G401.6 (cell line): ENCODE results near the gene CDC5L.

Experiments used
- FAIRE-seq: peaks from 2 replicates; lab custom pipeline; 2012; peaks lifted over from hg19 to GRCh38; lab: Jason Lieb, UNC

Gene CDC5L

DNA sequence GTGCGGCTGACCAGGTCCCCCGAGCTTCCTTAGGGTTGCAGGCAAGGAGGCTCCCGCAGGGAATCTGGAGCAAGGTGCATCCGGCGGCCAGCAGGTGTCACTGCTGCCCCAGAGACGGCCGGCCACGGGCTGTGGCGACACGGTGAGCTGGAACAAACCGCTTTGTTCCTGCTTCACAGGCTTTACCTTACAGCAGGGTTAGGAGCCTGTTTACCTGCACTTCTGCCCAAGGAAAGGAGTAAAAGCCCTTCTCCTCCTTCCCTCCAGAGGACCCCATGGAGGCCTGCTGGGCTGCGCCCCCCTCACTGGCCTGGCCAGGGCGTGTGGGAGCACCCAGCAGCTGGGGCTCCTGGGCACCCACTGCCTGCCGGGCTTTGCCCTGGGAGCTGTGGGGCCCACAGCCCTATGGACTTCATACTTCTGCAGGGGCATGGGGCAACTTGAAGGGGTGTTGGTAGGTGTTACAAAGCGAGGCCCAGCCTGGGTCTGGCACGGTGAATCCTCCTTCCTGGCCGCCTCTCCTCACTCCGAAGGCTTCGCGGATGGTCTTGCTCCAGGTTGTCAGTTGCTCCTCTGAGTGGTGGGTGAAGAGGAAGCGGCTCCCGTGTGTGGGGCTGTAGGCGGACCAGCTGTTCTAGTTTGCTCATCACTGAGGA is 88.4 kb downstream of the CDC5L start:
- no peak for FAIRE-seq

DNA sequence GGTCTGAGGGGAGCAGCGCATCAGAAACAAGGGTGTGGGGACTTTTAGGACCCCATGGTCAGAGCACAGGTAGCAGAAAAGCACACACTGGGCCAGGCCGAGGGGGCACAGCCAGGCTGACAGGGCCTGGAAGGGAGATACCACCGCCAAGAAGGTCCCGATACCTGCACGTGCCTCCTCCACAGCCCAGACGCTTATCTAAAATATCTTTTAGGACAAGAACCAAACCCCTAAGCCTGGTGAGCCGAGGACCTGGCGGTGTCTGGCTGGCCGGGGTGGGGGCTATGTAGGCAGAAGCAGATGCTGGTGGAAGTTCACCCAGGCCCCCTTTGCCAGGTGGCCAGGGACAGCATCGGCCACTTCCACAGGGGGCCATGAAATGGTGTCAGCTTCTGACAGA is 89.3 kb downstream of the CDC5L start:
- no peak for FAIRE-seq

DNA sequence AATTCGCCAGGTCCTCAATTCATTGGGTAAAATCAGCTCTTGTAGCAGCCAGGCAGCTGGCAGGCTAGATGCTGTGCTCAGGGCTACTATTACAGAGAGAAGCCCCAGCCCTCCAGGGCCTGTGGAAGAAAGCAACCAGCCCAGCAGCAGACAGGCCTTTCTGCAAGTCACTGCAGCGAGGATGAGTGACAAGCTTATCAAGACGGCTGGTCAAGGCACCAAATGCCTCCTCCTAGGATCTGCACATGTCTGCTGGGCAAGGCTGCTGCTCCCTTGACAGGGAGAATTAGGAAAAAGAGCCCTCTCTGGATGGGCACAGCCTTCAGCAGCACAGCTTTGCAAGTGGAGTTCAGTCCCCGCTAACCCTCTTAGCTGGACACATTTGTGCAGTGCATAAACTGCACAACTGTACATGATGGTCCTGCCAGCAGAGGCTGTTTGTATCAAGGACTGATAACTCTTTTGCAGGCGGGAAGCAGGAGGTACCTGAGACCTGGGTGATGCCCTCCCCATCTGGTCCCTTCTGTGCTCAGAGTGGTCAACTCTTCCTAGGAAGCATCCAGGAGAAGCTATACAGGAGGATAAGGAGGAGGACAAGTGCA is 89.9 kb downstream of the CDC5L start:
- no peak for FAIRE-seq

DNA sequence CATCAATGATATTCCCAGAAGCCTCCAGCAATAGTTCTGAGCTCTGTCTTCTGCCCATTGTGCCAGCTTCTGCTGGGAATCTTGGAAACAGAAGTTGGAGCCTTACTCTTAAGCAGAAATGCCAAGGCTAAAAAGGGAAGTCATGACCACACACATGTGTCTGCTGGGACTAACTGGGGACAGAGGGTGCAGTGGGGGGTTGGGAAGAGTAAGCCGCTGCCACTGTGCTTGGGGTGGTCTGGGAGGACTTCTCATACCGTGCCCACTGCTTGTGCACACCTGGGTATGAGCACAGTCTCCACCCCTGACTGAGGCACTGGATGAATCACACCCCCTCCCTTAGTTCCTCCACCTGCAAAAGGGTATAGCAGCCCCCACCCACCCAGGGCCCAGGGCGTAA is 90.7 kb downstream of the CDC5L start:
- no peak for FAIRE-seq

DNA sequence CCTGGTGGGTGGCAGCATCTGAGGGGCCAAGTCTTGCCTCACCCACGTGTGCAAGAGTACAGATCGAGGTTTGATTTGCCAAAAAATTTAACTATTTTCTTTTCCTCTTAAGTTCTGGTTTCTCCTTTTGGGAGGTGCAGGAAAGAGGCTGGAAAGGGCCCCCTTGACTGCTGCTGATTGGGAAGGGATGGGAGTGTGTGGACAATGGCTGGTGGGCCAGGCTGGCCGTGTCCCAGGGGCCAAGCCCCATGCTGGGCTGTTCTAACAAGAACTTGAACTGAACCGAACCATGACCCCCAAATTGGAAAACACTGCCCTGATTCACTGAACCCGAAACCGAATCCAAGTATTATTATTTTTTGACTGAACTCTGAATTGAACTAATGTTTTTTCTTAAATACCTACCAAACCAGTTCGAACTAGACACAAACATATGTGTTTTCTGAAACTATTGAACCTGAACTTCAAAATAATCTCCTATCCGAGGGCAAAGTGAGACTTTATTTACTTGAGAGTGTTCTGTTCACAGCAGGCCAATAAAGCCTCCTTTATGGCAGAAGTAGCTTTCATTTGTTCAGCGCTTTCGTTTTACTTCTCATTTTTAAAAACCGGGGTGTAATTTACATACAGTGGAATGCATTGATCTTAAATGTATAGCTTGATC is 91.2 kb downstream of the CDC5L start:
- no peak for FAIRE-seq

DNA sequence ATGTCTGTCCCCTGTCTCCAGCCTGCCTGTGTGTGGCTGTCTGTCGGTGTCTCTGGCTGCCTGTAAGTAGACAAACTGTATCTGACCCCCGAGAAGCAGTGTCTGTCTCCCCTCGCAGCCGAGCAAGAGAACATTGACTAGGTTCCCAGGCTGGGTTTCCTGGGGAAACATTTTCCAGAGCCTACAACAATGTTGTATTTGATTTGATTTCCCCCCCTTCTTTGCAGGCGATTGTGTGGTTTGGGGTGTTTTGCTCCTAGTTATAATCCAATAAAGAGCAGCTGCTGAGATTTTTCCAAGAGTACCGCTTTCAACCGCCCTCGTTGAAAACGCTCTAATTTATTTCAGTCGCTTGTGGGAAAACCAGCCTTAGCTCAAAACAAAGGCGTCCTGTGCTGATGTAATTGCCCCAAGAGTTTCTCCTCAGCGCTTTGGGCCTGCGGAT is 92.6 kb downstream of the CDC5L start:
- FAIRE-seq: no peak

DNA sequence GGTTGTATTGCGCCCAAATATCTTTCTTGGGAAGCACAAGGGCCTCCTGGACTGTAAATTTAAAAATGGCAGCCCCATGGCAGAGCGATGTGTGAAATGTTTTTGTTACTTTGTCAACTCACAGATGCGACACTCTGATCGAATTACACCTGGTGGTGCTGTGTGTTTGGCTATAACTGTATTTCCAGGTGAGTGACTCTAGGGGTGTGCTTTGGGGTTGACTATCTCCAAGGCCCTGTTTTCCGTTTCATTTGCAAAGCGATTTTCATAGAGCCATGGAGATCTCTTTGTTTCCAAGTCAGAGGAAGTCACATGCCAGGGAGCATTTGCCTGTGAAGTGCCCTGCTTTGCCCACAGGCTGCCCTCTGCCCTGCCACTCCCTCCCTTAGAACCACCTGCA is 93.5 kb downstream of the CDC5L start:
- no peak for FAIRE-seq

DNA sequence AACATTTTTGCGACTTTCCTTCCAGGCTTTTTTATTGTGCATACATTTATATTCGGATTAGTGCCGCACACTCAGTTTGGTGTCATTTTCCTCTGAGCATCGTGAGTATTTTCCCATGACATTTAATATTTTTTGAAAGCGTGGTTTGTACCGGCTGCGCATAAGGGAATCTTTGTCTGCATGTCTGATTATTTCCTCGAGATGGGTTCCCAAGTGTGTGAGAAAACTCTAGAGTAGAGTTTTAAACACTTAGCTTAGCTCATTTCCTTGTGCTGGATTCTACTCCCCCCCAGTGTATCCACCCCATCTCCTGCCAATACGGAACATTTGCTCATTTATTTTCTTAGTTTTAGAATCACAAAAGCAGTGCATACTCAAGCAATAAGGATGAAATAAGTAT is 94.3 kb downstream of the CDC5L start:
- no peak for FAIRE-seq

DNA sequence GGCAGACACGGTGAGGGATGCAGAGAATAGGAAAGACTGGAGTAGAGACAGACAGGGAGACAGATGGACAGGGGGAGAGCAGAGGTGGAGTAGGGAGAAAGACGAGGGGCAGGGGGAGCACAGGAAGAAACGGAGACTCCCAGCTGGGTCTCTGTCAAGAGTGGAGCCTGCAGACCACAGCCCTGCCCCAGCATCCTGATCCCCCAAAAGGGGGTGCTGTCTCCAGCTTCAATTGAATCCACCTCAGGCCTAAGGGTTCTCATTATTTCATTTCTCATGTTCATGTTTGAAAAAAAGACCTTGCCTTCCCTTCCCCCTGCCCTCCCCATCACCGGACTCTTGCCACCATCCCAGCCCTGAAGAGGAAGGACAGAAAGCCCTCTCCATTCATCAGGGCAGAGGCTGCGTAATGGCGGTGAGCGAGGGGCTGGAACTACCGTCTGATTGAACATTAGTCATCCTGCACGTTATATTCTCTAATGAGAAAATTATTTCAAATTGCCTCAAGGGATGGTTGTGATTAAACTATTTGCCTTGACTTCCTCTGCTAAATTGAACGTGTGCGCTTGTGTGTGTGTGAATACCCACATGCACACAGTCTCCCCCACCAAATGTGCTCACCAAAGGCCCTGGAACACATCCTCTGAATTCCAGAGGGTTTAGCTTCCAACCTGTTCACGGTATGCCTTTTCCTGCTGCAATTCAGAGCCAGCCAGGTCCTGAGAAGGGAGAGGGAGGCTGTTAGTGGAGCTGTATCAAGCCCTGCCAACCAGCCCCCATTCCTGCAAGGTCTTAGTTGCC is 98.3 kb downstream of the CDC5L start:
- FAIRE-seq: no peak

DNA sequence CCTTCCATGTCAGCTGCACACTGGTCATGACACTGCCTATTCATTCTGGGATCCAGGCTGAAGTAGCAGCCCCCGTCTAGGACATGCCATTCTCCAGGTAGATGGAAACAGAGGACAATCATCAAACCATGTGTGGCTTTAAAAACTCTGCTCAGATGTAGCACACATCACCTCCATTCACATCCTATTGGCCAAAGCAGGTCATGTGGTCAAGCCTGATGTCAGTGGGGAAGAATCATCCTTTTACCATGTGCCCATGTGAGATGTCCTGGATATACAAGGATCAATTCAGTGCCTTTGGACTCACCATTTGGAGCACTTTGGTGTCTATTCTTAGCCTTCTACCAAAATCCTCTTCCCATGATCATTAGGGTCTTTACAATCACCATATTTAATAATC is 99.5 kb downstream of the CDC5L start:
- FAIRE-seq: no peak

DNA sequence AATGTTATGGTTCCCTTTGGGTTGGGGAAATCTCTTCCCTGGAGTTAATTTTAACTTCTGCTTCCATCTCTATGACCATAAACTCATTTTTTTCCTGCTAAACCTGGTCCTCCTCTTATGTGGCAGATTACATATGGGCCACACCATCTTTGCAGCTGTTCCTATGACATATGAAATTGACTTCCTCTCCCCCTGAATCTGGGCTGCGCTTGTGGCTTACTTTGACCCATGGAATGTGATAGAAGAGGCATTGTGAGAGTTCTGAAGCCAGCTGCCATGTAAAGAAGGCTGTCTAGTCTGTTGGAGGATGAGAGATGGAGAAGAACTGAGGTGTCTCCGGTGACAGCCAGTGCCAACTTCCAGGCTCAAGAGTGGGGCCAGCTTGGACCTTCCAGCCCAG is 100.1 kb downstream of the CDC5L start:
- no peak for FAIRE-seq

DNA sequence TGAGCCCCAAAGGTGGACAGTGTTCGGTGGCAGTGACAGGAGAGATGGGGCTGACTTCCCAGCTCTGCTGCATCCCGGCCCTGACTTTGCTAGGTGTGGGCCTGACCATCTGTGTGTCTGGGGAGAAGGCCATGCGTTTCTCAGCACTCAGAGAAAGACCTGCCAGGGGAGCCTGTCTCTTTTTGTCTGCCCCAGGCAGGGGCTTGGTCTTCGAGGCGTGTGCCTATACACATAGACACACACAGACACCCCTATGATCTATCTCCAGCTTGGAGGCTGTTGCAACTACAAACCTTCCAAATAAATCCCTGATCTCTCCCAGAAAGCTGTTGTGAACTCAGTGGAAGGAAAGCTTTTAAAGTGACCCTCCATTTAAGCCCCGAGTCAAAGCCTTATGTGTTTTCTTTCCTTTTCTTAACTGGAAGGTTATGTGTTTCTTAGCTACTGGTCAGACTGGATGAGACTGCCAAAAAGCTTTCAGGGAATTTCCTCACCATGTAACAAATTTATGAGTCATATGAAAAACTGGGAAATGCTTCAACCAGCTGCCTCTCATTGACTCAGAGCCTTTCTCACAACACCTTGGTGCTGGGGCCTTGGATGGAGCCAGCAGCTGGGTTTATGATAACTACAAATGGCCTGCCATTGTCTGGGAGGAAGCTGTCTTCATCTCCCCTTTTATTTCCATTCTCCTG is 102.6 kb downstream of the CDC5L start:
- no peak for FAIRE-seq

DNA sequence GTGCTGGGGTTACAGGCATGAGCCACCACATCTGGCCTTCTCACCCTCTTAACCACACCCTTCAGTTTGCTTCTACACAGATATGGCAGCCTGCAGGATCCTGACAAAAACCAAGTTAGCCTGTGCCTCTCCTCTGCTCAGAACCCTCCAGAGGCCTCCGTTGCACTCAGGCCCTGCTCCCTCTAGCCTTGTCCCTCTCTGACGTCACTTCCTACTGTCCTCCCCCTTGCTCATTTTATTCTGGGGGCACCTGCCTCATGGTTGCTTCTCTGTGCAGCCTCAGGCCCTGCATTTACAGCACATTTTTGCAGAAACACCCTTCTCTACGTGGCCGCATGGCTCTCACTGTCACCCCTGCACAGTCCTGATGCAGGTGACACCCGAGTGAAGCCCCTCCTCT is 105.6 kb downstream of the CDC5L start:
- FAIRE-seq: no peak

DNA sequence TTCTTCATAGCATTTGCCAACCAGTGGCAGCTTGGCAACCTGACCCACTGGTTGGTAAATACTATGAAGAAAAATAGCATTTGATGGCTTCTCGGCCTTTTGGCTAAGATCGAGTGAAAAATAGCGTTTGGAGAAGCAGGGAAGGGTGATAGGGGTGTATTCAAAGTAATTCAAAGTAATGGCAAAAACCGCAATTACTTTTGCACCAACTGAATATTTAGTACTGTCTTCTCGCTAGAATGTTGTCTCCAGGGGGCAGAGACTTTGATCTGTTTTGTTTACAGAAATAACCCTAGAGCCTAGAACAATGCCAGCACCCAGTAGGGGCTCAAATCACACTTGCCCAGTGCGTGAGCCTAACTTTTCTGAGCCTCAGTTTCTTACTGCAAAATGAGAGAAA is 106.1 kb downstream of the CDC5L start:
- no peak for FAIRE-seq

DNA sequence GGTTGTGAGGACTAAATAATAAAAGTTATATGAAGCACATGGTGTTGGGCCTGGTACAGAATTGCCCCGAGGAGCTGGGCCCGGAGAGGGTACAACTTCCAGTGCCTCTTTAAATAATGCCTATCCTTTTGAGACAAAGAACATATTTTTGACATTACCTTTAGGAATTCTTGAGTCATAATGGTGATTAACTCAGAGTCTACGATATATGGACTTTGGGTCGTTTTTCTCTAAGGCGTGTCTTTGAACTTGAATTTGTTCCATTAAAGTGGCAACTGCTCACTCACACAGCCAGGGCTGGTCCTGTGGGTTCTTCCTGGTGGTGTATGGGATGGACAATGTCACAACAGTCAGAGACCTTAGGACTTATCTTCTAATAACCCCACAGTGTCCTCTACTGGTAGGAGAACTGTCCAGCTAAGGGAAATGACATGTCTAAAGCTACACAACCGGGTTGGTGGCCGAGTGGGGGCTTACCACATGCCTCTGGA is 106.5 kb downstream of the CDC5L start:
- no peak for FAIRE-seq

DNA sequence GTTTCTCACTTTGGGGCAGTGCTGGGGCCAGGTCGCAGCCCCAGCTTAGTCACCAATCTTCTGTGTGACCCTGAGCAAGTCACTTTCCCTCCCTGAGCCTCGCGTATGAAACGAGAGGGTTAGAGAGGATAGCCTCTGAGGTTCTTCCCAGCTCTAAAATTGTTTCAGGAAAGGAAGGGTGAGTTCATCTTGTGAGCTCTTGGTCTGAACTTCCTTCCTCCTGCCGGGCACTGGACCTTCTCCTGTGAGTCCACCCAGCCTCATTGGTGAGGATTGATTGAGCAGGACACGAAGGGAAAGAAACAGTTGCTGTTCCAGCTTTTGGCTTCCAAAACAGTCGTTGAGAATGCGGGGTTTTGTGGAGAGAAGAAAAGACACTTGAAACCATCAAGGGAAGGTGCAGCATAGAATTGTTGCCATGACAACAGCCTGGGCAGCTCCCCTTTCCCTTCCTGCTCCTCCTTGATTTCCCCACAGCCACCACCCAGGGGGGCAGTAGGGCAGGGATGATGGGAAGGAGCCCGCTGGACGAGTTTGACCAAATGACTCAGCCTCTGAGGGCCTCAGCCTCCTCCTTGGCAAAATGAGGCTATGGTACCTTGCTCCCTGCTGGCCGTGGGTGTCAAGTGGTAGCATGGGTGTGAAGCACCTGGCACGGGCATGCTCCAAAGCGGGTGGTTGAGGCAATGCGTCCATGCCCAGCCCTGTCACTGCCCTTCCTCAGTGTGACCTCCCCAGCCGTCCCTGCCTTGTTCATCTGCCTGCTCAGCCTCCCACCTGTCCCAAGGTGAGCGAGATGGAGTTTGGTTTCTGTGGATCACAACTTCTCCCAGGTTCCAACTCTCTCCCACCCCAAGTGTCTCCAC is 107.8 kb downstream of the CDC5L start:
- no peak for FAIRE-seq

DNA sequence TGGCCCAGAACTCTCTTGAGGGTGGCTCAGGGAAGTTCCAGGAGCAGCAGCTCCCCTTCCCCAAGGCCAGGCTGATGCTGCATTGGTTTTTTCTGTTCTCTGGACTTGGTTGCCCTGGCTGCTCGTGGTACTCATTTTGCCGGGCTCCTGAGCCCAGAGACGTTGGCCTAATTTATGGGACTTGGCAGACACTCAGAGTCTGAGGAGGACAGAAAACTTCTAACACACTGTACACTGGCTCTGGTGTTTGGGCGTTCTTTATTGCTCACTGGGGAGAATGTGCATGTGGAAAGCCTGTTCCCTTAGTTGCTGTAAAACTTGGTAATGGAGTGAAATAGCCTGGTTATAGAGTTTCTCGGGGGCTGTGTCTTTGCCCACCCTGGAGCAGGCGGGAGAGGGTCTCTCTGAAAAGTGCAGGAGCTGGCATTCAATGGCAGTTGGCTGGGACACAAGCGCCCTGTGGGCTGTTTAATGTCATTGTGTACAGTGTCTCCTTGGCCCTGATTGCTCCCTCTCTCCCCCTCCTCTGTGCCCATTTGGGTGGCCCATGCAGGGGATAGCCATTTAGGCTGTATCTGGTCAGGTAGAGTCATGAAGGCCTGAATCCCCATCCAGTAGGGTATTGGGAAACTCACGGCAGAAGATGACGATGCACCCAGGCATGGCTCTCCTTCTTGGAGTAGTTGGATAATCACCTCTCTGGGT is 109.3 kb downstream of the CDC5L start:
- FAIRE-seq: no peak

DNA sequence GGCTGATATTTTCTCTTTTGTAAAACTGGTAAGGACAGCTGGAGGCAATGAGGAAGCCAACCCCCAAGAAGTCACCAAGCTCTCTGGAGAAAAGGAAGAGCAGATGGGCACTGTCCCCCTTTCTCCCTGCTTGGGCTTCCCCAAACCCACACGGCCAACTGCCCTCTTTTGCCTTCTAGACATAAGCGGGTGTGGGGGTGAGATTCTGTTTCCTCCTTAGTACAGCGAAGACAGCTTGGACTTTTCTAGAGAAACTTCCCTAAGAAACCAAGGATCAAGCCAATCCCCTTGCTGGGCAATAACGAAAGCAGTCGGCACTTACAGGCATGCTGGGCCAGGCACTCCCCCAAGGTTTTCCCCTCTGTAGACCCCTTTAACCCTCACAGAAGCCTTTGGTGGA is 110.3 kb downstream of the CDC5L start:
- no peak for FAIRE-seq

DNA sequence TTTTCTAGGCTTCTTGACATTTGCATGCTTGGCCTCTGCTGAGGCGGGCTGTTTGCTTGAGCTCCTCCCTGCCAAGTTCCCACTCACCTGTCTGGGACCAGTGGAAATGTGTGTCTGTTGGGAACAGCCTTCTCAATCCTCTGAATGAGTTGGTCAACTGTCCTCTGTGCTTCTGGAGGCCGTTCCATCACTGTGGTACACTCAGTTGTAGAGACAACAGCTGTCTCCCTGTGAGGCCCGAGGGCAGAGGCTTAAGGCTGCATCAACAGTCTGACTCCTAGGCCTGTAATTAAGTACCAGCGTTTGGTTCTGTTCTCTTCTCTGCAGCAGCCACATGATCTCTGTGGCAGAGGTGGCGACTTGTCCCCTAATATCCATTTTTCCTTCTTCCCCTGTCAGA is 110.9 kb downstream of the CDC5L start:
- FAIRE-seq: no peak

DNA sequence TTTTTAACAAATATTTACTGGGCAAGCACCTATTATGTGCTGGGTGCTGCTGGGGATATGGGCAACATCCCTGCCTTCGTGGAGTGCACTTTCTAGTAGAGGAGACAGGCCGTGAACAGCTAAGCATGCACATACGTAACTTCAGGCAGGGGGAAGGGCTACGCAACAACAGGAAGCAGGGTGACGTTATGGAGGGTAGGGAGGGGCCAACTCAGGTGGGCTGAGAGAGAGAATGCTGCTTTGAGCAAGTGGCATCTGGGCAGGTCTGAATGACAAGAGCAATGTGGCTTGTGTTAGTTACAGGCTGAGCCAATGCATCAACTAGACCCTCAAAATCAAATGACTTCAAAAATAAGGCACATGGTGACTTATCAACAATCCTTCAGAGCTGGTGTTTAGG is 112.1 kb downstream of the CDC5L start:
- no peak for FAIRE-seq
